Breast epithelium (tissue), 4 donors: ENCODE data around the gene AJM1. TPM values are rescaled to one million over a fixed set of nuclear protein-coding genes. Genes with fewer than 3 reads are reported as not detected.

ENCODE experiments used
- DNase-seq, 2 donors: peaks; one replicate each; pipeline ENCODE4 v3.0.0-alpha.2; 2019; ENCODE audit warnings: low spot score in 2 of 2
- H3K27ac ChIP-seq, 2 donors: fragments of 200-600 bp; sonication (generic) in 1 of 2; one replicate each; pipeline ENCODE4 v1.5.1; 2016 to 2019; ENCODE audit warnings: mild to moderate bottlenecking in 1 of 2
- H3K27me3 ChIP-seq, 2 donors: fragments of 200-600 bp; sonication (generic) in 1 of 2; one replicate each; pipeline versions ENCODE4 v1.5.1 to v1.6.0; 2017 to 2019; ENCODE audit warnings: control low read depth in 1 of 2, mild to moderate bottlenecking in 1 of 2
- H3K36me3 ChIP-seq: fragments of 200-600 bp; one replicate; pipeline ENCODE4 v1.5.1; 2019
- H3K4me1 ChIP-seq, 2 donors: fragments of 200-600 bp; sonication (generic); one replicate each; pipeline ENCODE4 v1.5.1; 2016 to 2019; ENCODE audit warnings: control low read depth in 1 of 2
- H3K4me3 ChIP-seq, 3 donors: fragments of 200-600 bp; sonication (generic); 1 replicate in 2 of 3; 2 replicates in 1 of 3; pipeline ENCODE4 v1.5.1; 2016 to 2019; ENCODE audit warnings: mild to moderate bottlenecking in 3 of 3, moderate library complexity in 2 of 3
- H3K9me3 ChIP-seq, 2 donors: fragments of 200-600 bp; sonication (generic) in 1 of 2; one replicate each; pipeline ENCODE4 v1.5.1; 2016 to 2019; ENCODE audit warnings: control low read depth in 1 of 2
- CTCF ChIP-seq, 3 donors: fragments of 450-650 bp; IDR thresholded peaks; one replicate each; pipeline ENCODE4 v1.5.1; 2016 to 2017; ENCODE audit warnings: antibody characterized with exemption in 3 of 3, mild to moderate bottlenecking in 3 of 3, moderate library complexity in 3 of 3
- POLR2A ChIP-seq: fragments of 450-650 bp; IDR thresholded peaks from one replicate; pipeline ENCODE4 v1.6.1; 2016; ENCODE audit warnings: antibody characterized with exemption, mild to moderate bottlenecking, moderate library complexity
- POLR2AphosphoS5 ChIP-seq, 3 donors: sonication (generic); formaldehyde crosslinking; IDR thresholded peaks; one replicate each; pipeline ENCODE4 v1.6.1; 2017; ENCODE audit warnings: antibody characterized with exemption in 3 of 3
- intact Hi-C: fragments of 100-400 bp; cut with DNase I; formaldehyde crosslinking; loops from one replicate; pipeline ENCODE4 v1.15.1; 2023; ENCODE audit warnings: low total_unique reads
- total RNA-seq, 3 donors: library from RNA; depleted of rRNA; stranded (reverse); fragments of >200 nt; gene quantifications; one replicate each; pipeline ENCODE4 v1.1.0, GENCODE V29; 2016

Gene AJM1
- total RNA-seq, 3 donors from 2014 or later, result 1.0 to 2.3 (median 1.1) TPM

GRCh38 chr9:136806067-136806466 is 36.2 kb upstream of the AJM1 start:
- H3K4me3 ChIP-seq, result peak overlapping the region in 1 of 3 donors; percentile 100
- H3K36me3 ChIP-seq, result no peaks in the 10 kb centered on the region
- intact Hi-C loops, result loop anchor here (5.0 kb wide), 1 partner anchor 276 kb away; no protein-coding TSS in a partner anchor
- no peak for TF ChIP-seq CTCF (IDR thresholded peaks at IDR 0.05)
- no peak for DNase-seq
- peaks cover 7 to 26% of the 10 kb centered on the region in 2 donors for H3K4me1 ChIP-seq
- H3K27ac ChIP-seq, result no peak overlapping the region
- H3K9me3 ChIP-seq, result no peaks in the 10 kb centered on the region
- no peaks in the 10 kb centered on the region for H3K27me3 ChIP-seq

- no peaks in the 10 kb centered on the region for H3K9me3 ChIP-seq
- H3K4me1 ChIP-seq, result peaks cover 7 to 26% of the 10 kb centered on the region in 2 donors
- no peaks in the 10 kb centered on the region for H3K27me3 ChIP-seq
- intact Hi-C loops, result loop anchor here (5.0 kb wide), 1 partner anchor 276 kb away; no protein-coding TSS in a partner anchor
- peak overlapping the region; percentile 84 to 96 for H3K27ac ChIP-seq
- H3K36me3 ChIP-seq, result no peaks in the 10 kb centered on the region
- no peak for TF ChIP-seq POLR2A
- TF ChIP-seq POLR2AphosphoS5 (IDR thresholded peaks at IDR 0.05), result no peak
- TF ChIP-seq CTCF (IDR thresholded peaks at IDR 0.05), result no peak
- H3K4me3 ChIP-seq, result peak overlapping the region; percentile 94 to 100 (median 99)
- no peak for DNase-seq
Measured at GRCh38 chr9:136806631-136807201, 35.6 kb upstream of the AJM1 start.

GRCh38 chr9:136807281-136808074 is 34.8 kb upstream of the AJM1 start, which contains the start of gene RABL6:
Gene RABL6, plus strand, starts transcription at chr9:136807948. Its CDS starts 249 bp downstream, at chr9:136808197.
- TF ChIP-seq POLR2A (no peak), CTCF (IDR thresholded peaks at IDR 0.05) (peak in 1 of 3 donors; percentile 16), POLR2AphosphoS5 (IDR thresholded peaks at IDR 0.05) (peak; percentile 55 to 61 (median 56))
- Histone ChIP-seq H3K36me3 (no peaks in the 10 kb centered on the region), H3K4me3 (peak within 1 kb of the TSS; percentile 94 to 100 (median 99)), H3K9me3 (no peaks in the 10 kb centered on the region), H3K4me1 (peaks cover 7 to 26% of the 10 kb centered on the region in 2 donors), H3K27me3 (no peaks in the 10 kb centered on the region), H3K27ac (peak within 1 kb of the TSS; percentile 84 to 96)
- intact Hi-C loops, result loop anchor here (5.0 kb wide), 1 partner anchor 275 kb away; no protein-coding TSS in a partner anchor
- peak; percentile 59 to 65 for DNase-seq

GRCh38 chr9:136808075-136808805 is 34.0 kb upstream of the AJM1 start:
- Histone ChIP-seq H3K9me3 (no peaks in the 10 kb centered on the region), H3K36me3 (no peaks in the 10 kb centered on the region), H3K4me1 (peaks cover 7 to 26% of the 10 kb centered on the region in 2 donors), H3K27me3 (no peaks in the 10 kb centered on the region), H3K4me3 (peak overlapping the region; percentile 94 to 100 (median 99)), H3K27ac (peak overlapping the region; percentile 84 to 96)
- peak in 1 of 2 donors; percentile 51 for DNase-seq
- intact Hi-C loops, result loop anchor here (5.0 kb wide), 1 partner anchor 274 kb away; no protein-coding TSS in a partner anchor
- TF ChIP-seq POLR2A (no peak), CTCF (IDR thresholded peaks at IDR 0.05) (peak in 1 of 3 donors; percentile 1)
